HG02884 (cell line): ENCODE data around the gene CELF5.
"Not testable (repeated sequence)": the region's sequence is repeated elsewhere in the genome, so short reads cannot be mapped to it uniquely, and the experiment has no call there.

ENCODE experiments used
- ATAC-seq: cut with Tn5 transposase; IDR thresholded peaks from one replicate; pipeline ENCODE4 v1.9.1; 2021; ENCODE audit warnings: mild to moderate bottlenecking, moderate library complexity; ENCODE audit not compliant: unreplicated experiment

Gene CELF5

GRCh38 chr19:3287814-3288213 lies 63.4 kb downstream of the CELF5 start:
- ATAC-seq, result no peak

GRCh38 chr19:3288437-3288836 lies 64.0 kb downstream of the CELF5 start:
- not testable (repeated sequence) for ATAC-seq

GRCh38 chr19:3289971-3290569 lies 65.6 kb downstream of the CELF5 start:
- ATAC-seq, result no peak

GRCh38 chr19:3290858-3291257 lies 66.4 kb downstream of the CELF5 start:
- not testable (repeated sequence) for ATAC-seq

- no peak for ATAC-seq
These were observed 67.2 kb downstream of the CELF5 start for GRCh38 chr19:3291644-3292043.

GRCh38 chr19:3292958-3293529 lies 68.6 kb downstream of the CELF5 start:
- no peak for ATAC-seq

GRCh38 chr19:3293560-3293959 lies 69.1 kb downstream of the CELF5 start:
- ATAC-seq, result no peak

- no peak for ATAC-seq
These were observed 69.8 kb downstream of the CELF5 start for GRCh38 chr19:3294080-3294850.

GRCh38 chr19:3295581-3295980 lies 71.1 kb downstream of the CELF5 start:
- ATAC-seq, result no peak

GRCh38 chr19:3296034-3296433 lies 71.6 kb downstream of the CELF5 start:
- ATAC-seq, result no peak

- ATAC-seq, result no peak
These were observed 72.0 kb downstream of the CELF5 start for GRCh38 chr19:3296446-3296845.

GRCh38 chr19:3298853-3299449 lies 74.5 kb downstream of the CELF5 start:
- ATAC-seq, result no peak

- not testable (repeated sequence) for ATAC-seq
These were observed 76.1 kb downstream of the CELF5 start for GRCh38 chr19:3300566-3300965.

- ATAC-seq, result no peak
These were observed 78.3 kb downstream of the CELF5 start for GRCh38 chr19:3302755-3303154.

- ATAC-seq, result no peak
These were observed 80.5 kb downstream of the CELF5 start for GRCh38 chr19:3304871-3305423.

GRCh38 chr19:3309724-3310123 lies 85.3 kb downstream of the CELF5 start:
- no peak for ATAC-seq

- no peak for ATAC-seq
These were observed 85.8 kb downstream of the CELF5 start for GRCh38 chr19:3310280-3310679.

GRCh38 chr19:3310711-3311110 lies 86.2 kb downstream of the CELF5 start:
- ATAC-seq, result no peak

GRCh38 chr19:3313199-3313575 lies 88.7 kb downstream of the CELF5 start:
- no peak for ATAC-seq

- ATAC-seq, result no peak
These were observed 90.7 kb downstream of the CELF5 start for GRCh38 chr19:3314962-3315675.

GRCh38 chr19:3315676-3315973 lies 91.2 kb downstream of the CELF5 start:
- ATAC-seq, result no peak
